Gastroesophageal sphincter (tissue), 4 donors: ENCODE measurements around the gene KNTC1. TPM values are rescaled to one million over a fixed set of nuclear protein-coding genes. Genes with fewer than 3 reads are reported as not detected.
"Not testable (repeated sequence)": the region's sequence is repeated elsewhere in the genome, so short reads cannot be mapped to it uniquely, and the experiment has no call there.

ENCODE experiments used
- ATAC-seq: fragments of 150-250 bp; one replicate; pipeline ENCODE4 v1.9.1; 2016; ENCODE audit warnings: mild to moderate bottlenecking, moderate library complexity
- H3K27ac ChIP-seq, 4 donors: fragments of 200-600 bp; sonication (generic) in 3 of 4; 1 replicate in 3 of 4; 2 replicates in 1 of 4; pipeline ENCODE4 v1.5.1; 2016 to 2019
- H3K27me3 ChIP-seq: fragments of 200-600 bp; sonication (generic); one replicate; pipeline ENCODE4 v1.5.1; 2019
- H3K36me3 ChIP-seq, 2 donors: fragments of 200-600 bp; sonication (generic); one replicate each; pipeline ENCODE4 v1.5.1; 2019; ENCODE audit warnings: control low read depth in 1 of 2
- H3K4me1 ChIP-seq, 3 donors: fragments of 200-600 bp; sonication (generic); 1 replicate in 2 of 3; 2 replicates in 1 of 3; pipeline ENCODE4 v1.5.1; 2016 to 2019; ENCODE audit warnings: control low read depth in 2 of 3
- H3K4me3 ChIP-seq, 2 donors: fragments of 200-600 bp; sonication (generic); one replicate each; pipeline ENCODE4 v1.5.1; 2019; ENCODE audit warnings: mild to moderate bottlenecking in 1 of 2, moderate library complexity in 1 of 2
- H3K9me3 ChIP-seq, 3 donors: fragments of 200-600 bp; sonication (generic); one replicate each; pipeline ENCODE4 v1.5.1; 2017 to 2019; ENCODE audit warnings: control low read depth in 2 of 3
- EP300 ChIP-seq: sonication (generic); formaldehyde crosslinking; IDR thresholded peaks from one replicate; pipeline ENCODE4 v1.6.1; 2017; ENCODE audit warnings: antibody characterized with exemption, mild to moderate bottlenecking
- POLR2A ChIP-seq, 2 donors: fragments of 450-650 bp; IDR thresholded peaks; one replicate each; pipeline ENCODE4 v1.6.1; 2017; ENCODE audit warnings: antibody characterized with exemption in 2 of 2, mild to moderate bottlenecking in 2 of 2, moderate library complexity in 1 of 2
- POLR2AphosphoS5 ChIP-seq: sonication (generic); formaldehyde crosslinking; IDR thresholded peaks from one replicate; pipeline ENCODE4 v1.6.1; 2017; ENCODE audit warnings: antibody characterized with exemption
- WGBS, 2 donors: methylation state at CpG; one replicate each; pipeline ENCODE4 v1.1.5; 2018; ENCODE audit warnings: low coverage in 1 of 2; 5-methylcytosine and 5-hydroxymethylcytosine counted together
- total RNA-seq, 4 donors: library from RNA; depleted of rRNA; stranded (reverse); fragments of >200 nt; gene quantifications; one replicate each; pipeline ENCODE4 v1.1.0, GENCODE V29; 2016
- TF ChIP-seq, protein P1 (sequence below), 4 experiments: fragments of 200-600 bp in 2 of 4; fragments of 450-650 bp in 2 of 4; sonication (generic) in 1 of 4; IDR thresholded peaks; one replicate each; pipeline ENCODE4 v1.5.1; 2017 to 2019; ENCODE audit warnings: antibody characterized with exemption in 4 of 4, mild to moderate bottlenecking in 2 of 4, moderate library complexity in 2 of 4

The KNTC1 gene
- total RNA-seq, 4 donors from 2014 or later: 3.5 to 15.9 (median 10.4) TPM

DNA sequence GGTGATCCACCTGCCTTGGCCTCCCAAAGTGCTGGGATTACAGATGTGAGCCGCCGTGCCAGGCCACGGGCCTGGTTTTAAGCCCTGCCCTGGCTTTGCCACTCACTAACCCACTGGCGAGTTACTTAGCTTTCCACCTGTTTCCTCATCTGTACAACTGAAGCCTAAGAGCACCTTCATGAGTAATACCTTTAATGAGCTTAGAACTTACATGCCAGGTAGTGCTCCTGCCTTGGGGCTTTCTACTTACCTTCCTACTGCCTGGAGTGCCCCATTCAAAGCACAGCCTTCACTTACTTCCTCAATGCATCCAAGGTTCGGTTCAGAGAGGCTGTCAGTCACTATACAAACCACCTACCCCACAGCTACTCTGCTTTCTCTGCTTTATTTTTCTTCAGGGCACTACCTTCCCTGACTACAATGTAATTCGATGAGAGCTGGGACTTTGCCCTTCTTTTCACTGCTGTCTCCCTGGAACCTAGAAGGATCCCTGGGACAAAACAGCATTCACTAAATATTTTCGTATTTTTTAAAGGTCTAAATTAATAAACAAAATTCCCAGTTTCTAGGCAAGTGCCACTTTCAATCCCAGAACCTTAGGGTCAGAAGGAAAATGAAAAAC lies 40.1 kb upstream of the KNTC1 start:
- no peak overlapping the region for H3K27ac ChIP-seq
- H3K9me3 ChIP-seq: no peaks in the 10 kb centered on the region
- ATAC-seq: no peak
- peaks cover 0 to 99% of the 10 kb centered on the region in 2 donors for H3K36me3 ChIP-seq
- 88 to 96% methylated on average over 3 of the region's 7 CpGs for WGBS, 2 donors
- no peaks in the 10 kb centered on the region for H3K27me3 ChIP-seq
- TF ChIP-seq POLR2A (IDR thresholded peaks at IDR 0.05) (no peak), POLR2AphosphoS5 (no peak), EP300 (no peak)
- TF ChIP-seq, protein P1, sequence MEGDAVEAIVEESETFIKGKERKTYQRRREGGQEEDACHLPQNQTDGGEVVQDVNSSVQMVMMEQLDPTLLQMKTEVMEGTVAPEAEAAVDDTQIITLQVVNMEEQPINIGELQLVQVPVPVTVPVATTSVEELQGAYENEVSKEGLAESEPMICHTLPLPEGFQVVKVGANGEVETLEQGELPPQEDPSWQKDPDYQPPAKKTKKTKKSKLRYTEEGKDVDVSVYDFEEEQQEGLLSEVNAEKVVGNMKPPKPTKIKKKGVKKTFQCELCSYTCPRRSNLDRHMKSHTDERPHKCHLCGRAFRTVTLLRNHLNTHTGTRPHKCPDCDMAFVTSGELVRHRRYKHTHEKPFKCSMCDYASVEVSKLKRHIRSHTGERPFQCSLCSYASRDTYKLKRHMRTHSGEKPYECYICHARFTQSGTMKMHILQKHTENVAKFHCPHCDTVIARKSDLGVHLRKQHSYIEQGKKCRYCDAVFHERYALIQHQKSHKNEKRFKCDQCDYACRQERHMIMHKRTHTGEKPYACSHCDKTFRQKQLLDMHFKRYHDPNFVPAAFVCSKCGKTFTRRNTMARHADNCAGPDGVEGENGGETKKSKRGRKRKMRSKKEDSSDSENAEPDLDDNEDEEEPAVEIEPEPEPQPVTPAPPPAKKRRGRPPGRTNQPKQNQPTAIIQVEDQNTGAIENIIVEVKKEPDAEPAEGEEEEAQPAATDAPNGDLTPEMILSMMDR (IDR thresholded peaks at IDR 0.05): no peak
- no peaks in the 10 kb centered on the region for H3K4me1 ChIP-seq
- H3K4me3 ChIP-seq: no peak overlapping the region

DNA sequence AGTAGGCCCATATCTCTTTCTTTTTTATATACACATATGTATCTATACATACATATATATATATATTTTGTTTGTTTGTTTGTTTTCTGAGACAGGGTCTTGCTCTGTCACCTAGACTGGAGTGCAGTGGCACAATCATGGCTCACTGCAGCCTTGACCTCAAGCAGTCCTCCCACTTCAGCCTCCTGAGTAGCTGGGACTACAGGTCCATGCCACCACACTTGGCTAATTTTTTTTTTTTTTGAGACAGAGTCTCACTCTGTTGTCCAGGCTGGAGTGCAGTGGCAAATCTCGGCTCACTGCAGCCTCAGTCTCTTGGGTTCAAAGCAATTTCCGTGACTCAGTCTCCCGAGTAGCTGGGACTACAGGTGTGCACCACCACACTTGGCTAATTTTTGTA lies 39.2 kb upstream of the KNTC1 start:
- WGBS, 2 donors: 69% methylated on average over 3 of the region's 3 CpGs; no CpG with 5 or more reads in 1 of the 2 donors
- H3K4me1 ChIP-seq, H3K27me3 ChIP-seq, ATAC-seq, H3K4me3 ChIP-seq, H3K27ac ChIP-seq, H3K9me3 ChIP-seq: not testable (repeated sequence)
- peaks cover 0 to 100% of the 10 kb centered on the region in 2 donors for H3K36me3 ChIP-seq

DNA sequence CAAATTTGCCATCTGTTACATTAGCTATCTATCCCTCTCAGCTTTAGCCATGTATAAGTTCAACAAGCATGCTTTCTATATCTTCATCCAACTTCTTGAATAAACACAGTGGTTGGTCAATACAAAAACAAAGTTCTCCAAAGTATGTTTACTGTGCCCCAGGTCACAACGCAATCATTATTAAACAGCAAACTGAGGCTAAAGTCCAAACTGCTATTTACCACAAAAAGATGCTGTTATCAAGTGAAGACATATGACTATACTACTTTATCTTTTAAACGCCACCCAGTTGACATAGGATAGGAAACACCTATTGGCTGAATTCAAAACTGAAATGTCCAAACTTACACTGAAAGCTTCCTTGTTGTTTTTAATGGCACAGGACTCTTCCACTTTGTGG lies 38.0 kb upstream of the KNTC1 start:
- ATAC-seq: no peak
- H3K27ac ChIP-seq: no peak overlapping the region
- H3K27me3 ChIP-seq: no peaks in the 10 kb centered on the region
- 83 to 92% methylated on average over 2 of the region's 2 CpGs for WGBS, 2 donors
- no peaks in the 10 kb centered on the region for H3K4me1 ChIP-seq
- TF ChIP-seq POLR2AphosphoS5 (no peak), POLR2A (IDR thresholded peaks at IDR 0.05) (no peak), EP300 (no peak)
- TF ChIP-seq, protein P1 (IDR thresholded peaks at IDR 0.05): no peak
- H3K4me3 ChIP-seq: no peak overlapping the region
- H3K36me3 ChIP-seq: peaks cover 0 to 100% of the 10 kb centered on the region in 2 donors
- H3K9me3 ChIP-seq: no peaks in the 10 kb centered on the region

DNA sequence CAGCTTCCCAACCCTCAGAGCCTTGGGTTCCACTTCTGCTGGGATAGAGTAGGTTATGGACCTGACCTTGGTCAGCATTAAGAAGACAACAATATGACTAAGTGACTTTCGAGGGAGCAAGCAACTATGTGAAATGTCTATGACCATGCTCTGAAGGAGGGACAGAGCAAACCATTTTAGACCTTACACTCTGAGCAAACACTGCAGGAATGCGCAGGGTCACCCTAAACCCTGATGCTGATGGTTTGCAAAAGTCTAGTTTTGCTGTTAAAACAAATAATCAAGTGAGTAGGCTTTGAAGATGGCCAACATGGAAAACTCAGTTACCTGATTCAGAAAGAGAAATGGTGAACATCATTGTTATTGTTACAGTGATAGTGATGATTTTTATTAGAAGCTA lies 35.1 kb upstream of the KNTC1 start:
- TF ChIP-seq POLR2A (IDR thresholded peaks at IDR 0.05): no peak
- no peak for TF ChIP-seq POLR2AphosphoS5
- no peak for TF ChIP-seq EP300
- TF ChIP-seq, protein P1 (IDR thresholded peaks at IDR 0.05): no peak
- Histone ChIP-seq H3K4me1 (peaks cover 0 to 13% (median under 1%) of the 10 kb centered on the region in 3 donors), H3K36me3 (peaks cover 0 to 91% of the 10 kb centered on the region in 2 donors), H3K9me3 (no peaks in the 10 kb centered on the region), H3K4me3 (no peak overlapping the region), H3K27ac (no peak overlapping the region), H3K27me3 (no peaks in the 10 kb centered on the region)
- ATAC-seq: no peak
- WGBS, 2 donors: no CpG with 5 or more reads among the region's 2 CpGs

DNA sequence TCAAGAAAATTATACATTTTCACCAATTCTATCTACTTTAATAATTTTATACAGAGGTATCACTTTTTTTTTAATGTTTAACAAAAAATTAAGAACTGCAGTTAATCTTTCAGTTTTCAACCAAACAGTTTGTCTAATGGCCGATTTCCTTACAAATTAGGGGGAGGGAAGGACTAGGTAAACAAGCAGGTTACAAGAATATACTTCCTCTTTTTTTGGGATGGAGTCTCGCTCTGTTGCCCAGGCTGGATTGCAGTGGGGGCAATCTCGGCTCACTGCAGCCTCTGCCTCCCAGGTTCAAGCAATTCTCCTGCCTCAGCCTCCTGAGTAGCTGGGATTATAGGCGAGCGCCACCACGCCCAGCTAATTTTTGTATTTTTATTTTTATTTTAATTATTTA lies 33.8 kb upstream of the KNTC1 start:
- H3K4me3 ChIP-seq, H3K27me3 ChIP-seq, H3K27ac ChIP-seq, H3K9me3 ChIP-seq, ATAC-seq: not testable (repeated sequence)
- Histone ChIP-seq H3K4me1 (peaks cover 0 to 25% (median 3%) of the 10 kb centered on the region in 3 donors), H3K36me3 (peaks cover 0 to 85% of the 10 kb centered on the region in 2 donors)
- WGBS, 2 donors: 76 to 90% methylated on average over 5 to 6 of the region's 6 CpGs

DNA sequence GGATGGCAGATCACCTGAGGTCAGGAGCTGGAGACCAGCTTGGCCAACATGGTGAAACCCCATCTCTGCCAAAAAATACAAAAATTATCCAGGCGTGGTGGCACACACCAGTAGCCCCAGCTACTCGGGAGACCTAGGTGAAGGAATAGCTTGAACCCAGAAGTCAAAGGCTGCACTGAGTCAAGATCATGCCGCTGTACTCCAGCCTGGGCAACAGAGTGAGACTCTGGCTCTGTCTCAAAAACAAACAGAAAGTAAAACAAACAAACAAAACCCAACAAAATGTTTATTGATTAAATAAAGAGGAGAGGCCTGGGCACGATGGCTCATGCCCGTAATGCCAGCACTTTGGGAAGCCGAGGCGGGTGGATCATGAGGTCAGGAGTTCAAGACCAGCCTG lies 31.8 kb upstream of the KNTC1 start:
- Histone ChIP-seq H3K4me1 (peaks cover 0 to 40% (median 3%) of the 10 kb centered on the region in 3 donors), H3K4me3 (no peak overlapping the region), H3K9me3 (no peaks in the 10 kb centered on the region), H3K36me3 (peaks cover 0 to 65% of the 10 kb centered on the region in 2 donors), H3K27ac (no peak overlapping the region), H3K27me3 (no peaks in the 10 kb centered on the region)
- WGBS, 2 donors: 92 to 100% methylated on average over 3 to 7 of the region's 7 CpGs
- no peak for ATAC-seq
- TF ChIP-seq POLR2A (IDR thresholded peaks at IDR 0.05) (no peak), EP300 (no peak), POLR2AphosphoS5 (no peak)
- TF ChIP-seq, protein P1 (IDR thresholded peaks at IDR 0.05): no peak
